GM12878 (cell line): ENCODE data around the gene RSPH4A. TPM values are rescaled to one million over a fixed set of nuclear protein-coding genes. Genes with fewer than 3 reads are reported as not detected.

Experiments
- ASH2L ChIP-seq: fragments of 300-600, 200-600 bp; sonication (generic); IDR thresholded peaks from 2 replicates; pipeline ENCODE4 v1.6.1; 2017; ENCODE audit warnings: low read depth, mild to moderate bottlenecking, borderline replicate concordance
- BMI1 ChIP-seq: fragments of 450-650 bp; IDR thresholded peaks from 2 replicates; pipeline ENCODE4 v1.6.1; 2016; ENCODE audit warnings: mild to moderate bottlenecking, moderate library complexity, borderline replicate concordance
- CHD1 ChIP-seq: IDR thresholded peaks from 2 replicates; pipeline ENCODE4 v1.6.1; 2012; ENCODE audit warnings: low read depth, low read length, improper control_type of control experiment
- CHD2 ChIP-seq: IDR thresholded peaks from 2 replicates; pipeline ENCODE4 v1.6.1; 2011; ENCODE audit warnings: low read depth, low read length, improper control_type of control experiment, borderline replicate concordance
- CREM ChIP-seq: IDR thresholded peaks from 2 replicates; pipeline ENCODE4 v1.6.1; 2014; ENCODE audit warnings: antibody characterized with exemption, low read depth
- EZH2 ChIP-seq: IDR thresholded peaks from 2 replicates; pipeline ENCODE4 v1.6.1; 2012; ENCODE audit warnings: low read depth, mild to moderate bottlenecking, control low read depth, inconsistent platforms, low read length, borderline replicate concordance; ENCODE audit not compliant: control insufficient read depth
- IKZF1 ChIP-seq: fragments of 450-650 bp; conservative IDR thresholded peaks from 2 replicates; pipeline ENCODE4 v1.6.1; 2017; ENCODE audit warnings: antibody characterized with exemption, mild to moderate bottlenecking
- JUND ChIP-seq: IDR thresholded peaks from 2 replicates; pipeline ENCODE4 v1.6.1; 2012; ENCODE audit warnings: low read depth, mild to moderate bottlenecking, low read length, improper control_type of control experiment, moderate library complexity
- LARP7 ChIP-seq: fragments of 450-650 bp; IDR thresholded peaks from 2 replicates; pipeline ENCODE4 v1.6.1; 2017; ENCODE audit warnings: mild to moderate bottlenecking
- NR2F1 ChIP-seq: fragments of 450-650 bp; conservative IDR thresholded peaks from 2 replicates; pipeline ENCODE4 v1.6.1; 2017; ENCODE audit warnings: mild to moderate bottlenecking
- POLR2A ChIP-seq: IDR thresholded peaks from 2 replicates; pipeline ENCODE4 v1.6.1; 2011; ENCODE audit warnings: low read depth, mild to moderate bottlenecking, low read length
- POLR2AphosphoS2 ChIP-seq: IDR thresholded peaks from 2 replicates; pipeline ENCODE4 v1.6.1; 2011; ENCODE audit warnings: low read depth, mild to moderate bottlenecking, low read length, improper control_type of control experiment, moderate library complexity
- RAD51 ChIP-seq: fragments of 450-650 bp; IDR thresholded peaks from 2 replicates; pipeline ENCODE4 v1.6.1; 2016; ENCODE audit warnings: moderate library complexity, mild to moderate bottlenecking, inconsistent platforms
- RB1 ChIP-seq: fragments of 450-650 bp; formaldehyde crosslinking; IDR thresholded peaks from 2 replicates; pipeline ENCODE4 v1.6.1; 2017; ENCODE audit warnings: mild to moderate bottlenecking, borderline replicate concordance
- STAT1 ChIP-seq: fragments of 450-650 bp; conservative IDR thresholded peaks from 2 replicates; pipeline ENCODE4 v1.6.1; 2014; ENCODE audit warnings: antibody characterized with exemption, mild to moderate bottlenecking
- STAT3 ChIP-seq: IDR thresholded peaks from 2 replicates; pipeline ENCODE4 v1.6.1; 2011; ENCODE audit warnings: low read depth, low read length, improper control_type of control experiment
- TAF1 ChIP-seq: IDR thresholded peaks from 2 replicates; pipeline ENCODE4 v1.6.1; 2011; ENCODE audit warnings: mild to moderate bottlenecking, low read depth, low read length, borderline replicate concordance
- TCF3 ChIP-seq: IDR thresholded peaks from 2 replicates; pipeline ENCODE4 v1.6.1; 2012; ENCODE audit warnings: low read depth, mild to moderate bottlenecking, low read length, borderline replicate concordance; ENCODE audit not compliant: insufficient read depth
- ZSCAN29 ChIP-seq: fragments of 450-650 bp; IDR thresholded peaks from 2 replicates; pipeline ENCODE4 v1.6.1; 2017; ENCODE audit warnings: mild to moderate bottlenecking, moderate library complexity
- polyA plus RNA-seq, 11 experiments: library from polyadenylated mRNA; depleted of rRNA in 4 of 11; unstranded in 6 of 11; stranded (reverse) in 5 of 11; fragments of >200 nt; fragmentation: Nextera tagmentation in 4 of 11; fragmentation: Illumina TruSeq in 1 of 11; extraction: Ambion mirVana in 4 of 11; extraction: Trizol in 1 of 11; gene quantifications; 1 replicate in 1 of 11; 2 replicates in 10 of 11; pipeline versions ENCODE4 v1.2.1 to v1.2.3, GENCODE V29; 2011 to 2016; ENCODE audit warnings: inconsistent platforms in 2 of 11, missing spikeins in 2 of 11, low read depth in 1 of 11
- total RNA-seq, 4 experiments: library from RNA; depleted of rRNA in 3 of 4; stranded (reverse); fragments of >200 nt in 3 of 4; fragmentation: Illumina TruSeq in 1 of 4; extraction: Trizol in 1 of 4; gene quantifications; 2 replicates each; pipeline versions ENCODE4 v1.2.1 to v1.2.3, GENCODE V29; 2013 to 2021
- TF ChIP-seq, protein P1 (sequence below): fragments of 450-650 bp; IDR thresholded peaks from 2 replicates; pipeline ENCODE4 v1.6.1; 2017; ENCODE audit warnings: antibody characterized with exemption, mild to moderate bottlenecking, moderate library complexity
- TF ChIP-seq, protein P2 (sequence below): fragments of 450-650 bp; conservative IDR thresholded peaks from 2 replicates; pipeline ENCODE4 v1.6.1; 2017; ENCODE audit warnings: mild to moderate bottlenecking, moderate library complexity
- TF ChIP-seq, protein P3 (sequence below): fragments of 450-650 bp; IDR thresholded peaks from 2 replicates; pipeline ENCODE4 v1.6.1; 2018; ENCODE audit warnings: borderline replicate concordance, mild to moderate bottlenecking; ENCODE audit not compliant: partially characterized antibody
- TF ChIP-seq, protein P4 (sequence below): IDR thresholded peaks from 2 replicates; pipeline ENCODE4 v1.6.1; 2012; ENCODE audit warnings: low read depth, low read length, improper control_type of control experiment

The RSPH4A gene
- total and polyA plus RNA-seq, 10 of the 15 experiments (the other 5 are each of a cell fraction or from before 2014, with no cell fraction given): 0.07 to 0.28 (median 0.21) TPM; not detected in 1

DNA sequence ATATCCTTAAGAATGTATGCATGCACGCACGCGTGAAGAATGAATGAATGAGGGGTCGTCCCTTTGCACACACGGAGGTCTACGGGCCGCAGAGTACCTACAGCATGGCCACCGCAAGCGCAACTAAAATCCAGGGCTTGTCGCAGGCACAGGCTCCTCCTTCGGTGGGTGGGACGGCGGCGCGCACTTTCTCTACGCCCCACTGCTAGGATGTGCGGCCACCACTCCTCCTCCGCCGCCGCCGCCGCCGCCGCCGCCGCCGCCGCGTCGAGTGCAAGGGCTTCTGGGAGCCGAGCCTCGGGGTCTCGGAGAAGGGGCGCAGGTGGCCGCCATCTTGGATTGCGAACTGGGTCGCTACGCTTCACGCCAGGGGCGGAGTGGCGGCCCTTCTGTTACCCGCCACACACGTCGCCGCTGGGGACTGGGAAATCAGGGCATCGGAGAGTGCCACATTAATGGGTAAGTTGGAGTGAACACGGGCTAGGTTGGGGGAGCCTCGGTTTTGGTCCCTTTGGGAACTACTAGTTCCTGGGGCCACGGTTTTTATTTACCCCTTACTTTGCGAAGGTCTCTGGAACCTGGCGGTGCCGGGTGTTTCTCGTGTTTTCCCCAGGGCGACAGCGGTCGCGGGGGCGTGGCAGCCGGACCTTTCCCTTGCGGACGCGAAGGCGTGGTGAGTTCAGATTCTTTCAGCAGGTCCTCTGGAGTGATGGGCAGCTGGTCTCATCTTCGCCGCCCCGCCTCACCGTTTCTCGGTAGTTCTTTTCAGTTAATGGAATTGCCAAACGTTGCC is 64.8 kb downstream of the RSPH4A start, which contains the start of gene KPNA5 (continued):
- TF ChIP-seq, protein P1, sequence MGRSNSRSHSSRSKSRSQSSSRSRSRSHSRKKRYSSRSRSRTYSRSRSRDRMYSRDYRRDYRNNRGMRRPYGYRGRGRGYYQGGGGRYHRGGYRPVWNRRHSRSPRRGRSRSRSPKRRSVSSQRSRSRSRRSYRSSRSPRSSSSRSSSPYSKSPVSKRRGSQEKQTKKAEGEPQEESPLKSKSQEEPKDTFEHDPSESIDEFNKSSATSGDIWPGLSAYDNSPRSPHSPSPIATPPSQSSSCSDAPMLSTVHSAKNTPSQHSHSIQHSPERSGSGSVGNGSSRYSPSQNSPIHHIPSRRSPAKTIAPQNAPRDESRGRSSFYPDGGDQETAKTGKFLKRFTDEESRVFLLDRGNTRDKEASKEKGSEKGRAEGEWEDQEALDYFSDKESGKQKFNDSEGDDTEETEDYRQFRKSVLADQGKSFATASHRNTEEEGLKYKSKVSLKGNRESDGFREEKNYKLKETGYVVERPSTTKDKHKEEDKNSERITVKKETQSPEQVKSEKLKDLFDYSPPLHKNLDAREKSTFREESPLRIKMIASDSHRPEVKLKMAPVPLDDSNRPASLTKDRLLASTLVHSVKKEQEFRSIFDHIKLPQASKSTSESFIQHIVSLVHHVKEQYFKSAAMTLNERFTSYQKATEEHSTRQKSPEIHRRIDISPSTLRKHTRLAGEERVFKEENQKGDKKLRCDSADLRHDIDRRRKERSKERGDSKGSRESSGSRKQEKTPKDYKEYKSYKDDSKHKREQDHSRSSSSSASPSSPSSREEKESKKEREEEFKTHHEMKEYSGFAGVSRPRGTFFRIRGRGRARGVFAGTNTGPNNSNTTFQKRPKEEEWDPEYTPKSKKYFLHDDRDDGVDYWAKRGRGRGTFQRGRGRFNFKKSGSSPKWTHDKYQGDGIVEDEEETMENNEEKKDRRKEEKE: no peak
- 0 out of 2 replicates have a peak, but pooled peaks have one; percentile 40 for TF ChIP-seq LARP7
- TF ChIP-seq, protein P2, sequence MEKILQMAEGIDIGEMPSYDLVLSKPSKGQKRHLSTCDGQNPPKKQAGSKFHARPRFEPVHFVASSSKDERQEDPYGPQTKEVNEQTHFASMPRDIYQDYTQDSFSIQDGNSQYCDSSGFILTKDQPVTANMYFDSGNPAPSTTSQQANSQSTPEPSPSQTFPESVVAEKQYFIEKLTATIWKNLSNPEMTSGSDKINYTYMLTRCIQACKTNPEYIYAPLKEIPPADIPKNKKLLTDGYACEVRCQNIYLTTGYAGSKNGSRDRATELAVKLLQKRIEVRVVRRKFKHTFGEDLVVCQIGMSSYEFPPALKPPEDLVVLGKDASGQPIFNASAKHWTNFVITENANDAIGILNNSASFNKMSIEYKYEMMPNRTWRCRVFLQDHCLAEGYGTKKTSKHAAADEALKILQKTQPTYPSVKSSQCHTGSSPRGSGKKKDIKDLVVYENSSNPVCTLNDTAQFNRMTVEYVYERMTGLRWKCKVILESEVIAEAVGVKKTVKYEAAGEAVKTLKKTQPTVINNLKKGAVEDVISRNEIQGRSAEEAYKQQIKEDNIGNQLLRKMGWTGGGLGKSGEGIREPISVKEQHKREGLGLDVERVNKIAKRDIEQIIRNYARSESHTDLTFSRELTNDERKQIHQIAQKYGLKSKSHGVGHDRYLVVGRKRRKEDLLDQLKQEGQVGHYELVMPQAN: peak; percentile 75
- TF ChIP-seq STAT3: no peak
- TF ChIP-seq TCF3: no peak
- 0 out of 2 replicates have a peak, but pooled peaks have one; percentile 38 for TF ChIP-seq RB1
- peak; percentile 96 for TF ChIP-seq POLR2A
- no peak for TF ChIP-seq CHD1
- TF ChIP-seq, protein P3, sequence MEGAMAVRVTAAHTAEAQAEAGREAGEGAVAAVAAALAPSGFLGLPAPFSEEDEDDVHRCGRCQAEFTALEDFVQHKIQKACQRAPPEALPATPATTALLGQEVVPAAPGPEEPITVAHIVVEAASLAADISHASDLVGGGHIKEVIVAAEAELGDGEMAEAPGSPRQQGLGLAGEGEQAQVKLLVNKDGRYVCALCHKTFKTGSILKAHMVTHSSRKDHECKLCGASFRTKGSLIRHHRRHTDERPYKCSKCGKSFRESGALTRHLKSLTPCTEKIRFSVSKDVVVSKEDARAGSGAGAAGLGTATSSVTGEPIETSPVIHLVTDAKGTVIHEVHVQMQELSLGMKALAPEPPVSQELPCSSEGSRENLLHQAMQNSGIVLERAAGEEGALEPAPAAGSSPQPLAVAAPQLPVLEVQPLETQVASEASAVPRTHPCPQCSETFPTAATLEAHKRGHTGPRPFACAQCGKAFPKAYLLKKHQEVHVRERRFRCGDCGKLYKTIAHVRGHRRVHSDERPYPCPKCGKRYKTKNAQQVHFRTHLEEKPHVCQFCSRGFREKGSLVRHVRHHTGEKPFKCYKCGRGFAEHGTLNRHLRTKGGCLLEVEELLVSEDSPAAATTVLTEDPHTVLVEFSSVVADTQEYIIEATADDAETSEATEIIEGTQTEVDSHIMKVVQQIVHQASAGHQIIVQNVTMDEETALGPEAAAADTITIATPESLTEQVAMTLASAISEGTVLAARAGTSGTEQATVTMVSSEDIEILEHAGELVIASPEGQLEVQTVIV: no peak
- TF ChIP-seq RAD51: no peak
- peak; percentile 69 for TF ChIP-seq CREM
- no peak for TF ChIP-seq STAT1
- no peak for TF ChIP-seq ZSCAN29
- TF ChIP-seq, protein P4, sequence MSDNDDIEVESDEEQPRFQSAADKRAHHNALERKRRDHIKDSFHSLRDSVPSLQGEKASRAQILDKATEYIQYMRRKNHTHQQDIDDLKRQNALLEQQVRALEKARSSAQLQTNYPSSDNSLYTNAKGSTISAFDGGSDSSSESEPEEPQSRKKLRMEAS: peak; percentile 23; the same call in 1 of the 2 replicates
- TF ChIP-seq IKZF1: peak; percentile 69
- TF ChIP-seq POLR2AphosphoS2: peak; percentile 89
- no peak for TF ChIP-seq BMI1
- no peak for TF ChIP-seq ASH2L
- peak; percentile 46; the same call in 1 of the 2 replicates for TF ChIP-seq NR2F1
- TF ChIP-seq CHD2: no peak
- TF ChIP-seq JUND: no peak
- no peak for TF ChIP-seq EZH2
- TF ChIP-seq TAF1: peak; percentile 87
